ENCODE data around the gene AP2A1. TPM values are rescaled to one million over a fixed set of nuclear protein-coding genes. Genes with fewer than 3 reads are reported as not detected.
"Not testable (repeated sequence)": the region's sequence is repeated elsewhere in the genome, so short reads cannot be mapped to it uniquely, and the experiment has no call there.

Gene AP2A1
- total RNA-seq, 2 donors from 2014 or later, result 43.5 to 45.9 TPM

GRCh38 chr19:49816590-49816989, 49.8 kb downstream of the AP2A1 start:
- Histone ChIP-seq H3K9me3 (no peaks in the 10 kb centered on the region), H3K27ac (peak overlapping the region; percentile 36 to 95 (median 89)), H3K4me1 (peaks cover 45% of the 10 kb centered on the region), H3K27me3 (no peaks in the 10 kb centered on the region), H3K36me3 (replicated peaks in 1 of 2; ENCODE audit: insufficient read depth in 1 of 2, low read depth in 2 of 2) (no peaks in the 10 kb centered on the region), H3K4me3 (no peak overlapping the region)
- ATAC-seq (no peak), DNase-seq (peak in 1 of 4 donors; percentile 33)
- no peak for TF ChIP-seq POLR2A (IDR thresholded peaks at IDR 0.05)
- TF ChIP-seq CTCF (IDR thresholded peaks at IDR 0.05), result no peak
- WGBS, 2 donors, result 63 to 67% methylated on average over 14 of the region's 14 CpGs
- intact Hi-C loops (cut with DNase I), result no loop called here

- intact Hi-C loops (cut with DNase I), result no loop called here
- DNase-seq, result peak; percentile 83 to 85 (median 84)
- 0% methylated on average over 31 to 57 of the region's 57 CpGs for WGBS, 2 donors
Observed at GRCh38 chr19:49817964-49818648, 51.3 kb downstream of the AP2A1 start, which contains the start of gene MED25. Gene MED25 (plus strand): TSS chr19:49818289. CDS start chr19:49818342, 53 bp downstream.

GRCh38 chr19:49818649-49819370, 52.0 kb downstream of the AP2A1 start:
- intact Hi-C loops (cut with DNase I), result no loop called here
- Histone ChIP-seq H3K4me3 (peak overlapping the region; percentile 29 to 79), H3K27me3 (no peaks in the 10 kb centered on the region), H3K4me1 (peaks cover 36% of the 10 kb centered on the region), H3K27ac (peak overlapping the region in 3 of 4 donors; percentile 86 to 95 (median 92)), H3K9me3 (no peaks in the 10 kb centered on the region), H3K36me3 (replicated peaks in 1 of 2; ENCODE audit: insufficient read depth in 1 of 2, low read depth in 2 of 2) (peaks cover 0 to 4% of the 10 kb centered on the region in 2 donors)
- DNase-seq, result no peak
- ATAC-seq, result no peak
- TF ChIP-seq CTCF (IDR thresholded peaks at IDR 0.05), result no peak
- no peak for TF ChIP-seq POLR2A (IDR thresholded peaks at IDR 0.05)
- WGBS, 2 donors, result 10 to 17% methylated on average over 11 to 16 of the region's 16 CpGs

More at GRCh38 chr19:49817964-49818648, 51.3 kb downstream of the AP2A1 start, which contains the start of gene MED25:
- H3K9me3 ChIP-seq, result no peaks in the 10 kb centered on the region
- H3K36me3 ChIP-seq (replicated peaks in 1 of 2; ENCODE audit: insufficient read depth in 1 of 2, low read depth in 2 of 2), result peaks cover 0 to 1% of the 10 kb centered on the region in 2 donors
- H3K27ac ChIP-seq, result peak within 1 kb of the TSS; percentile 81 to 95 (median 89)
- TF ChIP-seq CTCF (IDR thresholded peaks at IDR 0.05), result peak in 4 of 7 experiments; percentile 58 to 67 (median 61)
- peak in 2 of 3 donors; percentile 63 to 77 for TF ChIP-seq POLR2A (IDR thresholded peaks at IDR 0.05)
- peak; percentile 61 for ATAC-seq
- peak within 1 kb of the TSS; percentile 29 to 79 for H3K4me3 ChIP-seq
- no peaks in the 10 kb centered on the region for H3K27me3 ChIP-seq
- peaks cover 36% of the 10 kb centered on the region for H3K4me1 ChIP-seq

- peaks cover 36% of the 10 kb centered on the region for H3K4me1 ChIP-seq
- H3K27me3 ChIP-seq; H3K9me3 ChIP-seq; ATAC-seq; H3K36me3 ChIP-seq (replicated peaks in 1 of 2; ENCODE audit: insufficient read depth in 1 of 2, low read depth in 2 of 2); intact Hi-C loops (cut with DNase I); H3K4me3 ChIP-seq: not testable (repeated sequence)
- peak overlapping the region in 3 of 4 donors; percentile 86 to 95 (median 92) for H3K27ac ChIP-seq
- 38% methylated on average over 7 of the region's 7 CpGs for WGBS, 2 donors
- peak in 3 of 4 donors; percentile 44 to 59 (median 45) for DNase-seq
Observed at GRCh38 chr19:49819452-49820115, 52.8 kb downstream of the AP2A1 start.

- Histone ChIP-seq H3K4me3 (no peak overlapping the region), H3K36me3 (replicated peaks in 1 of 2; ENCODE audit: insufficient read depth in 1 of 2, low read depth in 2 of 2) (peaks cover 0 to 4% of the 10 kb centered on the region in 2 donors), H3K4me1 (peaks cover 36% of the 10 kb centered on the region), H3K27me3 (no peaks in the 10 kb centered on the region), H3K27ac (peak overlapping the region in 3 of 4 donors; percentile 86 to 95 (median 92)), H3K9me3 (no peaks in the 10 kb centered on the region)
- intact Hi-C loops (cut with DNase I), result no loop called here
- TF ChIP-seq POLR2A (IDR thresholded peaks at IDR 0.05) (peak in 2 of 3 donors; percentile 20 to 25), CTCF (IDR thresholded peaks at IDR 0.05) (no peak)
- peak; percentile 28 for ATAC-seq
- WGBS, 2 donors, result 26 to 36% methylated on average over 7 to 10 of the region's 10 CpGs
- peak; percentile 63 to 88 (median 74) for DNase-seq
Observed at GRCh38 chr19:49820125-49820524, 53.3 kb downstream of the AP2A1 start.
